MCF 10A (cell line): ENCODE data around the gene P2RY14. TPM values are rescaled to one million over a fixed set of nuclear protein-coding genes. Genes with fewer than 3 reads are reported as not detected.

Source experiments
- Bru-seq: library from RNA; stranded (reverse); fragments of 400-500 nt; gene quantifications from one replicate; lab custom pipeline; 2021; lab: Mats Ljungman, UMichigan
- BruChase-seq, 2 experiments: library from RNA; stranded (reverse); fragments of 400-500 nt; gene quantifications; one replicate each; lab custom pipeline; 2021; lab: Mats Ljungman, UMichigan
- BruUV-seq: library from RNA; stranded (reverse); fragments of 400-500 nt; replicated peaks from 2 replicates; lab custom pipeline; 2021; lab: Mats Ljungman, UMichigan
- CTCF ChIA-PET: fragments of 300-600 bp; sonication (Branson Sonifier 250); formaldehyde crosslinking; extraction: SDS; loops from one replicate; lab custom pipeline; 2021; ENCODE audit warnings: antibody characterized with exemption, inconsistent platforms; lab: Yijun Ruan, JAX
- POLR2A ChIA-PET: fragments of 300-600, 350-650 bp; sonication (Branson Sonifier 250); formaldehyde crosslinking; extraction: SDS; loops from one replicate; lab custom pipeline; 2020; ENCODE audit warnings: antibody characterized with exemption, inconsistent platforms; lab: Yijun Ruan, JAX
- DNase-seq: peaks from one replicate; pipeline ENCODE4 v3.0.0-alpha.2; 2018; ENCODE audit not compliant: unreplicated experiment
- H3K27ac Mint-ChIP-seq: one replicate; pipeline ENCODE4 v1.8.0; 2022; ENCODE audit warnings: mild to moderate bottlenecking, low read depth, mixed read lengths; ENCODE audit not compliant: unreplicated experiment
- H3K27me3 Mint-ChIP-seq: one replicate; pipeline ENCODE4 v1.8.0; 2022; ENCODE audit warnings: mixed read lengths; ENCODE audit not compliant: insufficient read depth, unreplicated experiment
- H3K36me3 Mint-ChIP-seq: one replicate; pipeline ENCODE4 v1.8.0; 2022; ENCODE audit warnings: mild to moderate bottlenecking, moderate library complexity, mixed read lengths; ENCODE audit not compliant: insufficient read depth, unreplicated experiment
- H3K4me1 Mint-ChIP-seq: one replicate; pipeline ENCODE4 v1.8.0; 2022; ENCODE audit warnings: mixed read lengths; ENCODE audit not compliant: insufficient read depth, unreplicated experiment
- H3K4me3 Mint-ChIP-seq: one replicate; pipeline ENCODE4 v1.8.0; 2022; ENCODE audit warnings: mild to moderate bottlenecking, moderate library complexity, mixed read lengths; ENCODE audit not compliant: unreplicated experiment
- H3K9me3 Mint-ChIP-seq: one replicate; pipeline ENCODE4 v1.8.0; 2022; ENCODE audit warnings: mixed read lengths; ENCODE audit not compliant: unreplicated experiment
- intact Hi-C: fragments of 100-400 bp; cut with micrococcal nuclease; formaldehyde crosslinking; loops from 2 replicates; pipeline ENCODE4 v1.14.1; 2022
- long read RNA-seq: library from polyadenylated mRNA; stranded (forward); transcript quantifications from one replicate; pipeline ENCODE4 v2.0.0, GENCODE V29; 2022
- total RNA-seq: library from RNA; stranded (reverse); gene quantifications from 2 replicates; pipeline ENCODE4 v1.2.3, GENCODE V29; 2022
- TF ChIP-seq, protein P1 (sequence below): fragments of 200-600 bp; IDR thresholded peaks from one replicate; pipeline ENCODE4 v1.8.0; 2022; ENCODE audit warnings: antibody characterized with exemption, mild to moderate bottlenecking; ENCODE audit not compliant: unreplicated experiment

The P2RY14 gene
- total RNA-seq: not detected in 2 replicates
- percentile 6 among the genes with signal in this experiment for Bru-seq, nascent RNA
- percentile 14 among the genes with signal in this experiment for BruChase-seq, experiment 1, labeled RNA remaining after a 6-hour chase
- BruChase-seq, experiment 2, labeled RNA remaining after a 2-hour chase: percentile 15 among the genes with signal in this experiment
- long read RNA-seq: 0 reads

DNA sequence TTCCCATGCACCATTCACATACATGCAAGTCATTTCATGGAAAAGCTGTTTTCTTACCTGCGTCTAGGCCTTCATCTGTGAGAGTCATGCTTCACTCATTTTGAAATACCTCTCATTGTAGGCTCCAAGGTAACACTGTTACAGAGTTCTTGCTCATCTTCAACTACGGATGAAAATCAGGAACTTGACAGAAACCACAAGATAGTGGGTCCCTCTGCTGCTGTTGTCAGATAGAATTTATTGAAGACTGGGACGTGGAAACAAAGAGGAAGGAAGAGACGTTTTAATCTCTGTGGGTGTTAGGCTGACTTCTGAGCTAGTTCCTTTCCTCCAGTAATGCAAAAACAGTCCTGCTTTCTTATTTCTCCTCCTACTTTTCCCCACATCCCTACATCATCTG lies at the start of gene P2RY14:
Gene P2RY14 (minus strand): TSS at position 313 of the 400 bp plus-strand sequence. CDS start 64,226 bp downstream, outside the sequence.
- no peak within 1 kb of the TSS for H3K27ac Mint-ChIP-seq
- CTCF ChIA-PET: interaction anchor here (1.2 to 6.0 kb wide), 3 partner anchors 20 to 110 kb away, joined by 4 to 107 read pairs (median 94); no protein-coding TSS in a partner anchor
- no peaks in the 10 kb centered on the region for H3K9me3 Mint-ChIP-seq

GRCh38 chr3:151327571-151328198 lies 49.3 kb upstream of the P2RY14 start:
- Mint-ChIP-seq H3K4me3 (no peak overlapping the region), H3K36me3 (no peaks in the 10 kb centered on the region), H3K4me1 (peaks cover 8% of the 10 kb centered on the region), H3K9me3 (no peaks in the 10 kb centered on the region), H3K27me3 (no peaks in the 10 kb centered on the region), H3K27ac (no peak overlapping the region)
- ChIA-PET CTCF (interaction anchor here (0.6 to 6.0 kb wide), 32 partner anchors 9 to 1052 kb away, joined by 3 to 65 read pairs (median 5); partner anchors contain the start of gene GPR87), POLR2A (interaction anchor here (0.7 to 4.8 kb wide), 13 partner anchors 7 to 1061 kb away, joined by 3 to 34 read pairs (median 6); partner anchors contain the start of gene GPR87)
- BruUV-seq: no TSS peak
- peak; percentile 36 for DNase-seq
- TF ChIP-seq, protein P1, sequence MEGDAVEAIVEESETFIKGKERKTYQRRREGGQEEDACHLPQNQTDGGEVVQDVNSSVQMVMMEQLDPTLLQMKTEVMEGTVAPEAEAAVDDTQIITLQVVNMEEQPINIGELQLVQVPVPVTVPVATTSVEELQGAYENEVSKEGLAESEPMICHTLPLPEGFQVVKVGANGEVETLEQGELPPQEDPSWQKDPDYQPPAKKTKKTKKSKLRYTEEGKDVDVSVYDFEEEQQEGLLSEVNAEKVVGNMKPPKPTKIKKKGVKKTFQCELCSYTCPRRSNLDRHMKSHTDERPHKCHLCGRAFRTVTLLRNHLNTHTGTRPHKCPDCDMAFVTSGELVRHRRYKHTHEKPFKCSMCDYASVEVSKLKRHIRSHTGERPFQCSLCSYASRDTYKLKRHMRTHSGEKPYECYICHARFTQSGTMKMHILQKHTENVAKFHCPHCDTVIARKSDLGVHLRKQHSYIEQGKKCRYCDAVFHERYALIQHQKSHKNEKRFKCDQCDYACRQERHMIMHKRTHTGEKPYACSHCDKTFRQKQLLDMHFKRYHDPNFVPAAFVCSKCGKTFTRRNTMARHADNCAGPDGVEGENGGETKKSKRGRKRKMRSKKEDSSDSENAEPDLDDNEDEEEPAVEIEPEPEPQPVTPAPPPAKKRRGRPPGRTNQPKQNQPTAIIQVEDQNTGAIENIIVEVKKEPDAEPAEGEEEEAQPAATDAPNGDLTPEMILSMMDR: peak; percentile 52
- intact Hi-C loops: loop anchor here (1.0 kb wide), 2 partner anchors 37 to 100 kb away; no protein-coding TSS in a partner anchor

More for the DNA sequence above, at the start of gene P2RY14:
- POLR2A ChIA-PET: interaction anchor here (0.6 to 1.4 kb wide), 6 partner anchors 14 to 732 kb away, joined by 3 read pairs; partner anchors contain the start of genes EIF2A and SERP1
- H3K36me3 Mint-ChIP-seq: no peaks in the 10 kb centered on the region
- intact Hi-C loops: no loop called here
- no peak within 1 kb of the TSS for H3K4me3 Mint-ChIP-seq
- no peaks in the 10 kb centered on the region for H3K27me3 Mint-ChIP-seq
- TF ChIP-seq, protein P1: no peak
- H3K4me1 Mint-ChIP-seq: no peaks in the 10 kb centered on the region
- BruUV-seq: no TSS peak
- no peak for DNase-seq

DNA sequence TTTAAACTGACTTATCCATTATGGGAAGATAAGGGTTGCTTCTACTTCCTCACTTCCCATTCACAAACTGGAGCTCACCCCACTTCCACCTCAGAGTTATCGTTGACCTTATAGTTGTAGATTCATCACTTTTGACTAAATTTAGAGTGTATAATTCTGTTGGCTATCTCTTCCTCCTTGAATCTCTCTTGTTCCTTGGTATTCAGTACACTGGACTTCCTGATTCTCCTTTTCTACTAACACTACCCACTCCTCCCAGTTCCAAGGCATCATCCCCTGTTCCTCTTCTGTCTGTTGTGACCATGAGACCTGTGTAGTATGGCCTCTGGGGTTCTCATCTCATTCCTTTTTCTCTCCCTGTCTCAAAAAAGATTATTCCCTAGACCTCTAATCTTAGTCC lies 44.2 kb upstream of the P2RY14 start:
- Mint-ChIP-seq H3K27ac (no peak overlapping the region), H3K4me3 (no peak overlapping the region), H3K4me1 (peaks cover 23% of the 10 kb centered on the region), H3K36me3 (no peaks in the 10 kb centered on the region), H3K9me3 (no peaks in the 10 kb centered on the region), H3K27me3 (no peaks in the 10 kb centered on the region)
- ChIA-PET CTCF (interaction anchor here (0.5 to 3.3 kb wide), 5 partner anchors 18 to 160 kb away, joined by 3 to 24 read pairs (median 4); no protein-coding TSS in a partner anchor), POLR2A (interaction anchor here (2.8 kb wide), 1 partner anchor 17 kb away, joined by 66 read pairs; no protein-coding TSS in a partner anchor)
- intact Hi-C loops: no loop called here
- TF ChIP-seq, protein P1: no peak
- no peak for DNase-seq
- no TSS peak for BruUV-seq

DNA sequence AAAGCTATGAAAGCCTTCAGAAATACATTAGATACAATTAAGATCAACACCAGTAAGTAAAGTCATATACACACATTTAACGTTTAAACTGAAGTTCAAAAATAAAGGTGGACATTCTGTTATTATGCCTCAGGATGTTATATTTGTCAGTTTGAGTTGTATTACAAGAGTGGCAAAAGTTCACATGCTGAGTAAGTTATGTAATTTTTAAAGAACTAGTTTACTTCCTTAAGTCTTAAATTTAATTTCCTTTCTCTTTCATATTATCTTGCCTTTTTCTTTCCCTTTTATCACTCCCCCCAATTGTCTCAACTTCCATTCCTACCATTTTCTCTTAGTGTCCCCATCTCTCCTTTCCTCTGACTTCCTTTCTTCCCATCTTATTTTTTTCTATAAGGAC lies 43.2 kb upstream of the P2RY14 start:
- no peak for DNase-seq
- POLR2A ChIA-PET: interaction anchor here (1.1 to 2.8 kb wide), 3 partner anchors 16 to 23 kb away, joined by 3 to 66 read pairs (median 16); no protein-coding TSS in a partner anchor
- peaks cover 28% of the 10 kb centered on the region for H3K4me1 Mint-ChIP-seq
- H3K36me3 Mint-ChIP-seq: no peaks in the 10 kb centered on the region
- H3K4me3 Mint-ChIP-seq: no peak overlapping the region
- TF ChIP-seq, protein P1: no peak
- BruUV-seq: no TSS peak
- H3K9me3 Mint-ChIP-seq: no peaks in the 10 kb centered on the region
- H3K27me3 Mint-ChIP-seq: no peaks in the 10 kb centered on the region
- peak overlapping the region; percentile 36 for H3K27ac Mint-ChIP-seq
- CTCF ChIA-PET: interaction anchor here (0.7 to 3.3 kb wide), 5 partner anchors 17 to 233 kb away, joined by 3 to 24 read pairs (median 4); no protein-coding TSS in a partner anchor
- intact Hi-C loops: no loop called here
